ENCODE data around the gene ELF2.

GRCh38 chr4:139042981-139043460 is 134.0 kb downstream of the ELF2 start:
- TF ChIP-seq CTCF (IDR thresholded peaks at IDR 0.05): no peak
- TF ChIP-seq EZH2 (IDR thresholded peaks at IDR 0.05; ENCODE audit: borderline replicate concordance, insufficient read depth, low read depth, low read length, poor library complexity, severe bottlenecking): no peak
